Liver (tissue), 9 donors: ENCODE measurements around the gene CARD19. TPM values are rescaled to one million over a fixed set of nuclear protein-coding genes. Genes with fewer than 3 reads are reported as not detected.

ENCODE experiments used
- DNase-seq: peaks from one replicate; pipeline ENCODE4 v3.0.0-alpha.2; 2017; ENCODE audit warnings: low spot score
- H3K27ac ChIP-seq, 2 donors: one replicate each; pipeline ENCODE4 v1.7.0; 2013; ENCODE audit warnings: inconsistent platforms in 2 of 2, low read length in 2 of 2, control low read depth in 1 of 2, low read depth in 1 of 2, mild to moderate bottlenecking in 1 of 2
- H3K27me3 ChIP-seq, 4 donors: one replicate each; pipeline versions ENCODE4 v1.6.1 to v1.7.0; 2013; ENCODE audit warnings: low read length in 3 of 4, inconsistent platforms in 1 of 4, mild to moderate bottlenecking in 1 of 4, moderate library complexity in 1 of 4; ENCODE audit not compliant: control insufficient read depth in 4 of 4, insufficient read depth in 4 of 4
- H3K36me3 ChIP-seq, 4 donors: one replicate each; pipeline versions ENCODE4 v1.6.1 to v1.7.0; 2013; ENCODE audit warnings: low read length in 3 of 4, mild to moderate bottlenecking in 3 of 4, low read depth in 1 of 4, moderate library complexity in 1 of 4; ENCODE audit not compliant: control insufficient read depth in 4 of 4, insufficient read depth in 3 of 4
- H3K4me1 ChIP-seq, 4 donors: one replicate each; pipeline versions ENCODE4 v1.6.1 to v1.7.0; 2013; ENCODE audit warnings: low read length in 3 of 4, mild to moderate bottlenecking in 3 of 4, moderate library complexity in 1 of 4; ENCODE audit not compliant: control insufficient read depth in 4 of 4, insufficient read depth in 4 of 4
- H3K4me3 ChIP-seq, 3 donors: one replicate each; pipeline versions ENCODE4 v1.6.1 to v1.7.0; 2013; ENCODE audit warnings: low read length in 3 of 3, control low read depth in 1 of 3, low read depth in 1 of 3, mild to moderate bottlenecking in 1 of 3
- H3K9ac ChIP-seq, 2 donors: one replicate each; pipeline ENCODE4 v1.7.0; 2013; ENCODE audit warnings: low read length in 2 of 2, mild to moderate bottlenecking in 2 of 2, moderate library complexity in 2 of 2, control low read depth in 1 of 2, low read depth in 1 of 2
- H3K9me3 ChIP-seq, 4 donors: one replicate each; pipeline versions ENCODE4 v1.6.1 to v1.7.0; 2013; ENCODE audit warnings: low read length in 3 of 4; ENCODE audit not compliant: control insufficient read depth in 4 of 4
- EGR1 ChIP-seq, 2 donors: IDR thresholded peaks; 2 replicates each; pipeline ENCODE4 v1.6.1; 2016 to 2018; ENCODE audit warnings: antibody characterized with exemption in 2 of 2, low read depth in 2 of 2
- FOXA1 ChIP-seq: IDR thresholded peaks from 2 replicates; pipeline ENCODE4 v1.6.1; 2016; ENCODE audit warnings: antibody characterized with exemption
- FOXA2 ChIP-seq: IDR thresholded peaks from 2 replicates; pipeline ENCODE4 v1.6.1; 2016; ENCODE audit warnings: antibody characterized with exemption
- GABPA ChIP-seq, 2 donors: IDR thresholded peaks in 1 of 2; conservative IDR thresholded peaks in 1 of 2; 2 replicates each; pipeline ENCODE4 v1.6.1; 2016; ENCODE audit warnings: antibody characterized with exemption in 2 of 2, mild to moderate bottlenecking in 1 of 2, moderate library complexity in 1 of 2
- HNF4A ChIP-seq, 2 donors: conservative IDR thresholded peaks; 2 replicates each; pipeline ENCODE4 v1.6.1; 2016; ENCODE audit warnings: antibody characterized with exemption in 2 of 2, mild to moderate bottlenecking in 2 of 2
- HNF4G ChIP-seq: IDR thresholded peaks from 2 replicates; pipeline ENCODE4 v1.6.1; 2016; ENCODE audit warnings: antibody characterized with exemption
- JUND ChIP-seq, 2 donors: IDR thresholded peaks; 2 replicates each; pipeline ENCODE4 v1.6.1; 2016; ENCODE audit warnings: antibody characterized with exemption in 2 of 2
- MAX ChIP-seq: IDR thresholded peaks from 2 replicates; pipeline ENCODE4 v1.6.1; 2016; ENCODE audit warnings: antibody characterized with exemption
- NR2F2 ChIP-seq: IDR thresholded peaks from 2 replicates; pipeline ENCODE4 v1.6.1; 2016; ENCODE audit warnings: antibody characterized with exemption
- RAD21 ChIP-seq, 2 donors: IDR thresholded peaks; 2 replicates each; pipeline ENCODE4 v1.6.1; 2016; ENCODE audit warnings: antibody characterized with exemption in 2 of 2, mild to moderate bottlenecking in 2 of 2
- SP1 ChIP-seq: IDR thresholded peaks from 2 replicates; pipeline ENCODE4 v1.6.1; 2018; ENCODE audit warnings: antibody characterized with exemption, mild to moderate bottlenecking
- TAF1 ChIP-seq: conservative IDR thresholded peaks from 2 replicates; pipeline ENCODE4 v1.6.1; 2016; ENCODE audit warnings: antibody characterized with exemption, mild to moderate bottlenecking
- YY1 ChIP-seq: IDR thresholded peaks from 2 replicates; pipeline ENCODE4 v1.6.1; 2016; ENCODE audit warnings: antibody characterized with exemption, mild to moderate bottlenecking
- ZBTB33 ChIP-seq: IDR thresholded peaks from 2 replicates; pipeline ENCODE4 v1.6.1; 2016; ENCODE audit warnings: antibody characterized with exemption
- WGBS: extraction: QIAGEN DNeasy Blood & Tissue Kit; methylation state at CpG from one replicate; pipeline ENCODE4 v1.1.7; 2013; 5-methylcytosine and 5-hydroxymethylcytosine counted together
- polyA plus RNA-seq, 2 donors: library from polyadenylated mRNA; stranded (reverse) in 1 of 2; unstranded in 1 of 2; fragments of 200-250 nt in 1 of 2; fragments of >200 nt in 1 of 2; fragmentation: Nextera tagmentation in 1 of 2; extraction: Ambion mirVana in 1 of 2; gene quantifications; one replicate each; pipeline versions ENCODE4 v1.2.1 to v1.2.3, GENCODE V29; 2013 to 2015
- total RNA-seq, 2 donors: library from RNA; depleted of rRNA; stranded (reverse); fragments of >200 nt; gene quantifications; one replicate each; pipeline ENCODE4 v1.2.3, GENCODE V29; 2014
- TF ChIP-seq, protein P1 (sequence below): IDR thresholded peaks from 2 replicates; pipeline ENCODE4 v1.6.1; 2016; ENCODE audit warnings: antibody characterized with exemption, mild to moderate bottlenecking
- TF ChIP-seq, protein P2 (sequence below): fragments of 150-350 bp; IDR thresholded peaks from 2 replicates; pipeline ENCODE4 v1.5.1; 2017; ENCODE audit warnings: improper control_type of control experiment, low read depth, low read length; ENCODE audit not compliant: missing input control
- donor health status: healthy.
- donor health status: healthy.
- donor health status: healthy.
- donor health status: healthy.
- donor health status: healthy.

CARD19 gene
- total RNA-seq: 10 to 100 TPM; 13.0 to 15.5 TPM
- 10 to 100 TPM; 17.2 to 18.2 TPM for polyA plus RNA-seq

- peak within 1 kb of the TSS; percentile 38 to 78 for H3K9ac ChIP-seq
- peak within 1 kb of the TSS; percentile 76 to 89 (median 85) for H3K4me3 ChIP-seq
- no peaks in the 10 kb centered on the region for H3K36me3 ChIP-seq
- WGBS: under 1% methylated on average over 65 of the region's 65 CpGs
- peak within 1 kb of the TSS; percentile 89 to 94 for H3K27ac ChIP-seq
- H3K9me3 ChIP-seq: no peaks in the 10 kb centered on the region
- DNase-seq: no peak
- H3K27me3 ChIP-seq: no peaks in the 10 kb centered on the region
- TF ChIP-seq HNF4G (no peak), JUND (IDR thresholded peaks at IDR 0.05) (no peak), NR2F2 (no peak), YY1 (no peak), FOXA2 (no peak), RAD21 (IDR thresholded peaks at IDR 0.05) (no peak), SP1 (no peak), HNF4A (conservative IDR thresholded peaks at IDR 0.05) (no peak), TAF1 (no peak), GABPA (IDR thresholded peaks at IDR 0.05 in 1 of 2, conservative IDR thresholded peaks at IDR 0.05 in 1 of 2) (no peak), MAX (no peak), ZBTB33 (no peak), EGR1 (IDR thresholded peaks at IDR 0.05; ENCODE audit: low read depth in 2 of 2) (no peak), FOXA1 (no peak)
- TF ChIP-seq, protein P1, sequence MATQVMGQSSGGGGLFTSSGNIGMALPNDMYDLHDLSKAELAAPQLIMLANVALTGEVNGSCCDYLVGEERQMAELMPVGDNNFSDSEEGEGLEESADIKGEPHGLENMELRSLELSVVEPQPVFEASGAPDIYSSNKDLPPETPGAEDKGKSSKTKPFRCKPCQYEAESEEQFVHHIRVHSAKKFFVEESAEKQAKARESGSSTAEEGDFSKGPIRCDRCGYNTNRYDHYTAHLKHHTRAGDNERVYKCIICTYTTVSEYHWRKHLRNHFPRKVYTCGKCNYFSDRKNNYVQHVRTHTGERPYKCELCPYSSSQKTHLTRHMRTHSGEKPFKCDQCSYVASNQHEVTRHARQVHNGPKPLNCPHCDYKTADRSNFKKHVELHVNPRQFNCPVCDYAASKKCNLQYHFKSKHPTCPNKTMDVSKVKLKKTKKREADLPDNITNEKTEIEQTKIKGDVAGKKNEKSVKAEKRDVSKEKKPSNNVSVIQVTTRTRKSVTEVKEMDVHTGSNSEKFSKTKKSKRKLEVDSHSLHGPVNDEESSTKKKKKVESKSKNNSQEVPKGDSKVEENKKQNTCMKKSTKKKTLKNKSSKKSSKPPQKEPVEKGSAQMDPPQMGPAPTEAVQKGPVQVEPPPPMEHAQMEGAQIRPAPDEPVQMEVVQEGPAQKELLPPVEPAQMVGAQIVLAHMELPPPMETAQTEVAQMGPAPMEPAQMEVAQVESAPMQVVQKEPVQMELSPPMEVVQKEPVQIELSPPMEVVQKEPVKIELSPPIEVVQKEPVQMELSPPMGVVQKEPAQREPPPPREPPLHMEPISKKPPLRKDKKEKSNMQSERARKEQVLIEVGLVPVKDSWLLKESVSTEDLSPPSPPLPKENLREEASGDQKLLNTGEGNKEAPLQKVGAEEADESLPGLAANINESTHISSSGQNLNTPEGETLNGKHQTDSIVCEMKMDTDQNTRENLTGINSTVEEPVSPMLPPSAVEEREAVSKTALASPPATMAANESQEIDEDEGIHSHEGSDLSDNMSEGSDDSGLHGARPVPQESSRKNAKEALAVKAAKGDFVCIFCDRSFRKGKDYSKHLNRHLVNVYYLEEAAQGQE: no peak
- TF ChIP-seq, protein P2, sequence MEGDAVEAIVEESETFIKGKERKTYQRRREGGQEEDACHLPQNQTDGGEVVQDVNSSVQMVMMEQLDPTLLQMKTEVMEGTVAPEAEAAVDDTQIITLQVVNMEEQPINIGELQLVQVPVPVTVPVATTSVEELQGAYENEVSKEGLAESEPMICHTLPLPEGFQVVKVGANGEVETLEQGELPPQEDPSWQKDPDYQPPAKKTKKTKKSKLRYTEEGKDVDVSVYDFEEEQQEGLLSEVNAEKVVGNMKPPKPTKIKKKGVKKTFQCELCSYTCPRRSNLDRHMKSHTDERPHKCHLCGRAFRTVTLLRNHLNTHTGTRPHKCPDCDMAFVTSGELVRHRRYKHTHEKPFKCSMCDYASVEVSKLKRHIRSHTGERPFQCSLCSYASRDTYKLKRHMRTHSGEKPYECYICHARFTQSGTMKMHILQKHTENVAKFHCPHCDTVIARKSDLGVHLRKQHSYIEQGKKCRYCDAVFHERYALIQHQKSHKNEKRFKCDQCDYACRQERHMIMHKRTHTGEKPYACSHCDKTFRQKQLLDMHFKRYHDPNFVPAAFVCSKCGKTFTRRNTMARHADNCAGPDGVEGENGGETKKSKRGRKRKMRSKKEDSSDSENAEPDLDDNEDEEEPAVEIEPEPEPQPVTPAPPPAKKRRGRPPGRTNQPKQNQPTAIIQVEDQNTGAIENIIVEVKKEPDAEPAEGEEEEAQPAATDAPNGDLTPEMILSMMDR: no peak
- peaks cover 8 to 34% (median 20%) of the 10 kb centered on the region in 4 donors for H3K4me1 ChIP-seq
Observed at GRCh38 chr9:93096131-93096802, at the start of gene CARD19. Gene CARD19 (plus strand): TSS chr9:93096217. CDS start chr9:93096346, 129 bp downstream.
